SK-N-SH (cell line): ENCODE data around the gene SOX30. TPM values are rescaled to one million over a fixed set of nuclear protein-coding genes. Genes with fewer than 3 reads are reported as not detected.

Source experiments
- CTCF ChIA-PET: fragments of 300-600, 350-600 bp; formaldehyde crosslinking; extraction: SDS; loops from one replicate; lab custom pipeline; 2021; lab: Yijun Ruan, JAX
- POLR2A ChIA-PET: fragments of 350-600 bp; sonication (Branson Sonifier 250); formaldehyde crosslinking; extraction: SDS; loops from one replicate; lab custom pipeline; 2020; ENCODE audit warnings: antibody characterized with exemption, inconsistent platforms; lab: Yijun Ruan, JAX
- DNase-seq: peaks from one replicate; pipeline ENCODE4 v3.0.0; 2012
- H2AFZ ChIP-seq: fragments of 200-600 bp; sonication (generic); 2 replicates; pipeline ENCODE4 v1.8.1; 2016; ENCODE audit warnings: antibody characterized with exemption, mild to moderate bottlenecking, low read depth
- H3F3A ChIP-seq: fragments of 200-600 bp; sonication (generic); replicated peaks from 2 replicates; pipeline ENCODE3; 2016; ENCODE audit warnings: antibody characterized with exemption, mild to moderate bottlenecking; ENCODE audit not compliant: insufficient read depth
- H3K27ac ChIP-seq, 2 experiments: fragments of 200-500 bp in 1 of 2; fragments of 200-600 bp in 1 of 2; sonication (Bioruptor generic) in 1 of 2; sonication (generic), shearing (Covaris generic) in 1 of 2; 2 replicates each; pipeline versions ENCODE4 v1.5.1 to v1.6.1; 2014 to 2016; ENCODE audit warnings: low read depth in 2 of 2, inconsistent platforms in 1 of 2, low read length in 1 of 2, mild to moderate bottlenecking in 1 of 2, mixed read lengths in 1 of 2
- H3K27me3 ChIP-seq: fragments of 200-600 bp; sonication (generic), shearing (Covaris generic); 2 replicates; pipeline ENCODE4 v1.6.1; 2016; ENCODE audit warnings: mixed run types; ENCODE audit not compliant: insufficient read depth
- H3K36me3 ChIP-seq, 2 experiments: fragments of 200-500 bp in 1 of 2; fragments of 200-600 bp in 1 of 2; sonication (Bioruptor generic) in 1 of 2; sonication (generic) in 1 of 2; replicated peaks in 1 of 2; 2 replicates each; pipeline versions ENCODE3 to v1.5.1; 2014 to 2016; ENCODE audit warnings: low read length in 1 of 2, mild to moderate bottlenecking in 1 of 2; ENCODE audit not compliant: insufficient read depth in 2 of 2, control insufficient read depth in 1 of 2
- H3K4me1 ChIP-seq, 2 experiments: fragments of 200-500 bp in 1 of 2; fragments of 200-600 bp in 1 of 2; sonication (Bioruptor generic) in 1 of 2; sonication (generic), shearing (Covaris generic) in 1 of 2; 2 replicates each; pipeline versions ENCODE4 v1.5.1 to v1.6.1; 2014 to 2016; ENCODE audit warnings: low read depth in 1 of 2, low read length in 1 of 2, mixed run types in 1 of 2; ENCODE audit not compliant: insufficient read depth in 2 of 2, control insufficient read depth in 1 of 2
- H3K4me2 ChIP-seq: fragments of 200-600 bp; sonication (generic), shearing (Covaris generic); 2 replicates; pipeline ENCODE4 v1.6.1; 2017; ENCODE audit warnings: mixed run types
- H3K4me3 ChIP-seq, 2 experiments: fragments of 200-500 bp in 1 of 2; fragments of 200-600 bp in 1 of 2; sonication (Bioruptor generic) in 1 of 2; sonication (generic), shearing (Covaris generic) in 1 of 2; 2 replicates each; pipeline versions ENCODE4 v1.5.1 to v1.8.1; 2014 to 2016; ENCODE audit warnings: low read depth in 2 of 2, inconsistent platforms in 1 of 2, low read length in 1 of 2, mild to moderate bottlenecking in 1 of 2, mixed read lengths in 1 of 2, moderate library complexity in 1 of 2
- H3K79me2 ChIP-seq: fragments of 200-600 bp; sonication (generic); 2 replicates; pipeline ENCODE4 v1.8.1; 2017; ENCODE audit warnings: mild to moderate bottlenecking; ENCODE audit not compliant: insufficient read depth
- H3K9ac ChIP-seq: fragments of 200-600 bp; sonication (generic); 2 replicates; pipeline ENCODE4 v1.6.1; 2017; ENCODE audit warnings: mixed run types
- H3K9me2 ChIP-seq: fragments of 200-600 bp; sonication (generic); 2 replicates; pipeline ENCODE4 v1.6.1; 2017; ENCODE audit warnings: mixed run types
- H3K9me3 ChIP-seq: fragments of 200-600 bp; sonication (generic); 2 replicates; pipeline ENCODE4 v1.6.1; 2017; ENCODE audit warnings: mixed run types, mild to moderate bottlenecking, moderate library complexity
- H4K20me1 ChIP-seq: fragments of 200-600 bp; sonication (generic); 2 replicates; pipeline ENCODE4 v1.6.1; 2017; ENCODE audit warnings: mild to moderate bottlenecking, mixed run types; ENCODE audit not compliant: insufficient read depth
- EZH2phosphoT487 ChIP-seq: fragments of 200-600 bp; sonication (generic); IDR thresholded peaks from 2 replicates; pipeline ENCODE4 v1.6.1; 2017; ENCODE audit warnings: low read depth, mixed run types, mild to moderate bottlenecking, antibody characterized with exemption, moderate library complexity, borderline replicate concordance
- FOSL2 ChIP-seq: IDR thresholded peaks from 2 replicates; pipeline ENCODE4 v1.4.0; 2012; ENCODE audit warnings: low read depth, mild to moderate bottlenecking, moderate library complexity, borderline replicate concordance
- FOXJ3 ChIP-seq: sonication (generic); formaldehyde crosslinking; IDR thresholded peaks from 2 replicates; pipeline ENCODE4 v1.5.1; 2020; ENCODE audit warnings: mild to moderate bottlenecking, missing genetic modification reagents
- FOXM1 ChIP-seq: IDR thresholded peaks from 2 replicates; pipeline ENCODE4 v1.4.0; 2012; ENCODE audit warnings: low read depth, mild to moderate bottlenecking
- GABPA ChIP-seq: IDR thresholded peaks from 2 replicates; pipeline ENCODE4 v1.4.0; 2012; ENCODE audit warnings: low read depth, mild to moderate bottlenecking
- MEF2A ChIP-seq: IDR thresholded peaks from 2 replicates; pipeline ENCODE4 v1.4.0; 2012; ENCODE audit warnings: low read depth, borderline replicate concordance
- MXI1 ChIP-seq: IDR thresholded peaks from 2 replicates; pipeline ENCODE4 v1.6.1; 2012; ENCODE audit warnings: mild to moderate bottlenecking, low read depth, low read length, improper control_type of control experiment
- NFIC ChIP-seq: IDR thresholded peaks from 2 replicates; pipeline ENCODE4 v1.4.0; 2012; ENCODE audit warnings: borderline replicate concordance
- NRF1 ChIP-seq: IDR thresholded peaks from 2 replicates; pipeline ENCODE4 v1.6.1; 2012; ENCODE audit warnings: low read depth, mild to moderate bottlenecking, low read length
- RAD21 ChIP-seq: IDR thresholded peaks from 2 replicates; pipeline ENCODE4 v1.6.1; 2012; ENCODE audit warnings: mild to moderate bottlenecking, low read length
- RFX5 ChIP-seq: IDR thresholded peaks from 2 replicates; pipeline ENCODE4 v1.6.1; 2012; ENCODE audit warnings: mild to moderate bottlenecking, improper control_type of control experiment, low read length
- RXRA ChIP-seq: IDR thresholded peaks from 2 replicates; pipeline ENCODE4 v1.4.0; 2012; ENCODE audit warnings: low read depth, mild to moderate bottlenecking, borderline replicate concordance
- SMC3 ChIP-seq: IDR thresholded peaks from 2 replicates; pipeline ENCODE4 v1.6.1; 2012; ENCODE audit warnings: low read depth, low read length, improper control_type of control experiment
- TAF1 ChIP-seq: IDR thresholded peaks from 2 replicates; pipeline ENCODE4 v1.6.1; 2012; ENCODE audit warnings: low read depth, mild to moderate bottlenecking, low read length, moderate library complexity, borderline replicate concordance
- TCF12 ChIP-seq: IDR thresholded peaks from 2 replicates; pipeline ENCODE4 v1.4.0; 2012
- YY1 ChIP-seq: IDR thresholded peaks from 2 replicates; pipeline ENCODE4 v1.4.0; 2012; ENCODE audit warnings: low read depth, mild to moderate bottlenecking
- WGBS: methylation state at CpG from one replicate; pipeline ENCODE4 v1.1.6; 2017; ENCODE audit warnings: low lambda C conversion rate; 5-methylcytosine and 5-hydroxymethylcytosine counted together
- polyA plus RNA-seq, 3 experiments: library from polyadenylated mRNA; depleted of rRNA; stranded (reverse); fragments of >200 nt; gene quantifications; 2 replicates each; pipeline ENCODE4 v1.2.3, GENCODE V29; 2012

The SOX30 gene
- polyA plus RNA-seq, 1 of the 3 experiments (the other 2 are of a cell fraction) = 0.13 TPM

DNA sequence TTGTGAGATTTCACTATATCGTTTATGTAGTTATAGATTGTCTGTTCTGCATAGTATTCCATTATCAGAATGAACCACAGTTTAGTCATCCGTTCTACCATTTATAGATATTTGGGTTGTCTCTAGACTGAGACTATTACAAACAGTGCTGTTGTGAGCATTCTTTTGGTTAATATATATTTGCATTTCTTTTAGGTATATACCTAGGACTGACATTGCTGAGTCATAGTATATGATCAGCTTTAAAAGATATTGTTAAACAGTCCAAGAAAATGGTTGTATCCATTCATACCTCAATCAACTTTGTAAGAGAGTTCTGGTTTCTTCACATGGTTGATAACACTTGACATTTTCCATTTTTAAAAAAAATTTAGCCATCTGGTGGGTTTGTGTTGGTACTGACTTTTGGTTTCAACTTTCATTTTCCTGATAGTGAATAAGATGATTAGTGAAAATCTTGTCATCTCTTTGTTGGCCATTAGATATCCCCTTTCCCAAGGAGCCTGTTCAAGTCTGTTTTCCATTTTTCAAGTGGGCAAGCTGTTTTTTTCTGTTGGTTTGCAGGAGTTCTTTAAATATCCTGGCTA lies 53.8 kb downstream of the SOX30 start:
- no peaks in the 10 kb centered on the region for H4K20me1 ChIP-seq
- no peaks in the 10 kb centered on the region for H3K9me2 ChIP-seq
- no peak overlapping the region for H2AFZ ChIP-seq
- DNase-seq = no peak
- 92% methylated on average over 2 of the region's 2 CpGs for WGBS
- POLR2A ChIA-PET = no interaction called here
- no peak for TF ChIP-seq YY1
- no peak for TF ChIP-seq NFIC
- TF ChIP-seq TCF12 = no peak
- no peak for TF ChIP-seq SMC3
- no peak for TF ChIP-seq EZH2phosphoT487
- no peak for TF ChIP-seq TAF1
- no peak for TF ChIP-seq RAD21
- TF ChIP-seq FOXM1 = no peak
- TF ChIP-seq MEF2A = no peak
- TF ChIP-seq GABPA = no peak
- TF ChIP-seq RFX5 = no peak
- CTCF ChIA-PET = interaction anchor here (1.4 kb wide), 1 partner anchor 10 kb away, joined by 4 read pairs; no protein-coding TSS in a partner anchor
- H3K79me2 ChIP-seq = no peaks in the 10 kb centered on the region
- no peak overlapping the region for H3K4me2 ChIP-seq
- H3K27me3 ChIP-seq = no peaks in the 10 kb centered on the region
- no peak overlapping the region for H3K27ac ChIP-seq
- peaks cover 13% of the 10 kb centered on the region for H3F3A ChIP-seq
- no peaks in the 10 kb centered on the region for H3K36me3 ChIP-seq
- peaks cover 2 to 10% of the 10 kb centered on the region in 2 experiments; a peak in 2 of 4 replicates for H3K4me1 ChIP-seq
- no peak overlapping the region for H3K4me3 ChIP-seq
- no peaks in the 10 kb centered on the region for H3K9me3 ChIP-seq
- H3K9ac ChIP-seq = no peak overlapping the region

DNA sequence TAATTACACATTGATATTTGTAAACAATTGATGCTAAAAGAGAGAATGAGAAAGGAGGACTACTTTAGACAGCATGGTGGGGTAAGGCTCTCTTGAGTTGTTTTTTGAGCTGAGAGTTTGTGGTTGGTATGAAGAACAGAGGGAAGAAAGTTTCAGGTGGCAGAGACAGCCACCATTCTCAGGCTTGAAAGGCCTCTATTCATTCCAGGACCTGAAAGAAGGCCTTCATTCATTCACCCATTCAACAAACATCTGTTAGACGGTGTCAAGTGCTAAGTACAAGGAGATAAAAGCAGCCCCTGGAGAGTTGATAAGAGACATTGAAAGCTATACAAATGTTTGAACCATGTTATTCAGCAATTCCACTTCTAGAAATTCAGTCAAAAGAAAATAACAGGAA lies 55.0 kb downstream of the SOX30 start:
- Histone ChIP-seq H3K27ac (no peak overlapping the region), H3K4me3 (no peak overlapping the region), H3K9me2 (no peaks in the 10 kb centered on the region), H3K9me3 (no peaks in the 10 kb centered on the region), H3K79me2 (no peaks in the 10 kb centered on the region), H4K20me1 (no peaks in the 10 kb centered on the region), H3F3A (peaks cover 3% of the 10 kb centered on the region), H3K9ac (no peak overlapping the region), H3K36me3 (no peaks in the 10 kb centered on the region), H3K4me2 (no peak overlapping the region), H3K27me3 (no peaks in the 10 kb centered on the region), H3K4me1 (peaks cover 1 to 2% of the 10 kb centered on the region in 2 experiments; a peak in 2 of 4 replicates), H2AFZ (no peak overlapping the region)
- TF ChIP-seq NRF1 = no peak
- TF ChIP-seq YY1 = no peak
- TF ChIP-seq FOSL2 = no peak
- no peak for TF ChIP-seq FOXJ3 (CRISPR knock-in tag)
- no peak for TF ChIP-seq RXRA
- TF ChIP-seq MXI1 = no peak
- TF ChIP-seq RFX5 = no peak
- DNase-seq = no peak
- WGBS = 93% methylated on average over 1 of the region's 1 CpG
- CTCF ChIA-PET = interaction anchor here (1.4 kb wide), 1 partner anchor 12 kb away, joined by 4 read pairs; no protein-coding TSS in a partner anchor
- POLR2A ChIA-PET = no interaction called here
